ENCODE results near the gene TMBIM6.

TMBIM6 gene

GRCh38 chr12:49798248-49798647 is 56.9 kb downstream of the TMBIM6 start:
- no peak for DNase-seq (ENCODE audit: low spot score)

DNA sequence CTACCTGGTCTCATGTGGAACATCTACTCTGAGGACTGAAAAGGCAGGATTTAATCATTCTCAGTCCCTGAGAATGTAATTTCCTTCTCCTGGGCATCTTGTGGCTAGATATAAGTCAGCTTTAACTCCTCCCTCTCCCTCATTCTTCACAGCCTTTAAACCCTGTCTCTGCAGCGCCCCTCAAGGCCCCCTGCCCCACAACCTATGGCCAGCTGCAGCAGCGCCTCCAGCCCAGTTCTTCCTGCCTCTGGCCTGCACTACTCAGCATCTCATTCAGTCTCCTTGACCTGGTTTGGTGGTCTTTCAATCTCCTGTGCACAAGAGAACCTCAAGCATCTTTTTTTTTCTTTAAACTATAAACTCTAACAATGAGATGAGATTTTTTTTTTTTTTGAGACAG is 57.6 kb downstream of the TMBIM6 start:
- DNase-seq (ENCODE audit: low spot score), result no peak

GRCh38 chr12:49800421-49801140 is 59.2 kb downstream of the TMBIM6 start:
- no peak for DNase-seq (ENCODE audit: low spot score)

DNA sequence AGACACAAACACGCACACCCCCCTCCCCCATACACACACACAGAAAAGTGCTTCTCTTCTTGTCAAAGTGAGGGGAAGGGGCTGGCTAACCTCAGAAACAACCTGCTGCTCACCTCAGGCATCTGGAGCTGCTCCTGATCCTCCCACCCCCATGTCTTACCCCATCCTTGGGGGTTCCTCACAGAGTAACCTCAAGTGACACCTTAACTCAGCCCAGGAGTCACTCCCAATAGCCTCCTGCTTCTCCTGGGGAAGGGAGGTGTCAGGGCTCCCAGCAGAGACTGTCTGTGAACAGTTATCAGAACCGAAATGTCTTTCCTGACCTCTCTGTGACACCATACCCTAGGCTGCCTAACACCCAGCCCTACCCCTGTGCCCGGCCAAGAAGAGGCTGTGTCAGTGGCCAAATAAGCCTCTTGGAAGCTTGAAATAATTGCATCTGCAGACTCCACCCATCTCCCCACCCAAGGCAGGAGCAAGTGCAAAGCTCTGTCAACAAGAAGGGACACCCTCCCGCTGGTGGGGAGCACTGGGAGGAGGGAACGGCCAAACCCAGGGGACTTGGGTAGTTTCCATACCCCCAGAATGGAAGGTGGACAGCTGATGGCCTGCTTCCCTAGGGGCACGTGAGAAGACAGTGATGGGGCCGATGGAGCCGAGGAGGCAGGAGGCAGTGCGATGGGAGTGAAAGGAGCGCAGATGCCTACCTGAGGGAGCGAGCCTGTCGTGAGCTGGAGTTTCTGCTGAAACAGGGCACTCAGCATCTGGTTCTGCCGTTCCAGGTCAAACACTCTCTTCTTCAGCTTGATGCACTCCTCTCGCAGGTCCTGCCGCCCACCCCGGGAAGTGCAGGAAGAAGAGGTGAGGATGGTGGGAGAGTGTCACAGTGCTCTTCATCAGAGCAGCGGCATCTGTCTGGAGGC is 60.0 kb downstream of the TMBIM6 start:
- DNase-seq (ENCODE audit: low spot score), result no peak

DNA sequence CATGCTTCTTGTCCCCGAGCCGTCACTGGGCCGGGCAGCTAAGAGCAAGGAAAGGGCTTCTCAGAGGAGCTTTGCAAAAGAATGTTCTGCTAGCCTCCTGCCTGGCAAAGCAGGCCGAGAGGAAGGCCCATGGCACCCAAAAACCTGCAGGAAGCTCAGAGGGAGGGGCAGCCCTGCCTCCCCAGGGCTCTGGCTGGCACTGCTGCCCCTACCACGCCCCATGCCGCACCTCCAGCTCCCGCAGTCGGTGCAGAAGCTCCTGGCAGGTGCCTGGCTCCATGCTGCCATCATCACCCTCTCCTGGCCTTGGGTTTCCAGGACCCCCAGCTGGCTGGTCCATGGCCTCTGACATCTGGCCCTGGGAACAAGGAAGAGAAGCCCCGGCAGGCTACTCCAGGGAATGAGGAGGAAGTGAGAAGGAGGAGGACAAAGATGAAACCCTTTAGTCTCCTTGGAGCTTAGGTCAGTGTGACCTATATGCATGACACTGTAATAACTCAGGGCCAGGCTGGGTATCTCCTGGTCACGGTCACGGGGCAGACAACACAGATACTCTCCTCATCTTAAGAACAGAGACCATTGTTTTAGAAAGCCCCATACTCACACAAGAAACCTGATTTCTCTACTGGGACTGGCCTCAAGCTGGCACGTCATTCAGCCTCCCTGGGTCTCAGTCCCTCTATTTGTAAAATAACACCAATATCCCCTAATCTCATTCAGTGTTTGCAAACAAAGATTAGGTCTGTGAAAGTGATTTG is 62.5 kb downstream of the TMBIM6 start:
- DNase-seq (ENCODE audit: low spot score), result no peak

DNA sequence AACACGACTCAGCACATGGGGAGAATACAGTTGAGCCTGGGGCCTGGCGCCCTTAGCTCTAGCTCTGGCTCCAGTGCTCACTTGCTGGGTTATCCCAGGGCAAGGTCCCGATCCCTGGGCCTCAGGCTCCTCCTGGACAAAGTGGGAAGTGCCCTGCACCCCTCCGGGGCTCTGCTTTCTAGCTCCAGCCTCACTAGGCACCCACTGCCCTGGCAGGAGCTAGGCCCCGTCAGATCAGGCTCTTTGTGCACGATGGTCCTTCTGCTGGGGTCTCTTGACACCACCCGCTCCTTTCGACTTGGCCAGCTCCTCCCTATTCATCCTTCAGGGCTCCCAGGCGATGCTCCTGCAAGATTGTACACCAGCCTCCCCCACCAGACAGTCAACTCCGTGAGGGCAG is 63.5 kb downstream of the TMBIM6 start:
- no peak for DNase-seq (ENCODE audit: low spot score)

DNA sequence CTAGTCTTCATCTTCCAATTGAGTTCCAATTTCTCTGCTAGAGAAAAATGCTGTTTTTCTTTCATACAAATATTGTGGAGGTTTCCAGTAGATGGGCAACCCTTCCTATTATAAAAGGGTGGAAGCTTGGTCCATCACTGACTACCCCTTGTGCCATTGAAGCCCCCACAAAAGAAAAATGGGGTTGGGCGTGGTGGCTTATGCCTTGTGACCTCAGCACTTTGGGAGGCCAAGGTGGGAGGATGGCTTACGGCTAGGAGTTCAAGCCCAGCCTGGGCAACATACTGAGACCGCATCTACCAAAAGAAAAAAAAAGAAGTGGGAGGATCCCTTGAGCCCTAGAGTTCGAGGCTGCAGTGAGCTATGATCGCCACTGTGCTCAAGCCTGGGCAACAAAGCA is 64.1 kb downstream of the TMBIM6 start:
- DNase-seq (ENCODE audit: low spot score), result no peak

DNA sequence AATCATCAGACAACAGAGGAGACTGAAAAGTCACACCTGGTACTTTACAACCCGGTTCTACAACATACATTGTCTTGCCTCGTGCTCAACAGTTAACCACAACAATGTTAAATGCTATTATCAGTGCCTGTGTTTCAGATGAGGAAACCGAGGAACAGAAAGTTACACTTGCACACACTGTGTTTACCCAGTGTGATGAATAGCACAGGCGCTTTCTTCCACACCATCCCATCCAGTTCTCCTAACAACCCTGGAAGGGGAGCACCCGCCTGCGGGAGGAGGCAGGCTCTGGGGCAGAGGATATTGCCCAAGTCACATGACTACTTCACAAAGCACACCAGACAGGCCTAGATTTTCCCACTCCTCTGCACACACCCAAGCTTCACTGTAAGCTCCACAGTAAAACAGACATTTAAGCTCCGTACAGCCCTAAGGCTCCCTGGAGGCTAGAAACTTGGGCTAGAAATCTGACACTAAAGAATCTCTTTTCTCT is 65.0 kb downstream of the TMBIM6 start:
- DNase-seq (ENCODE audit: low spot score), result no peak

DNA sequence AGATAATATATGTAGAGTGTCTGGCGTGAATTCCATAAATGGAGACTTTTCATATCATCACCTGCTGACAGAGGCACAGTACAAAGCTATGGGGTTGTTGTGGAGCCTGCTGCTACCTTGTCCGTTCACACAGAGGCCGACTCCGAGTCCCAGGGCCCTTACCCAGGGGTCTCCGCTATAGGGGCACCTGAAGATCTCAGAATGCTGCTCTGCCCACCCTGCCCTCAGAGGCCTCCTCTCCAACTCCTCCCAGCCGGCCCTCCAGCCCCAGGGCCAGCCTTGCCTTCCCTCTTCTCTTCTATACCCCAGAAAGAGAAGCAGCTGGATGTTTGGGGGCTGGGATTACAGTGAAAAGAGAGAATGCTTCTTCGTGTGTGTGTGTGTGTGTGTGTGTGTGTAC is 65.5 kb downstream of the TMBIM6 start:
- no peak for DNase-seq (ENCODE audit: low spot score)

GRCh38 chr12:49807991-49808580 is 66.7 kb downstream of the TMBIM6 start:
- no peak for DNase-seq (ENCODE audit: low spot score)

- DNase-seq (ENCODE audit: low spot score), result no peak
Observed at GRCh38 chr12:49808686-49809380, 67.5 kb downstream of the TMBIM6 start.

DNA sequence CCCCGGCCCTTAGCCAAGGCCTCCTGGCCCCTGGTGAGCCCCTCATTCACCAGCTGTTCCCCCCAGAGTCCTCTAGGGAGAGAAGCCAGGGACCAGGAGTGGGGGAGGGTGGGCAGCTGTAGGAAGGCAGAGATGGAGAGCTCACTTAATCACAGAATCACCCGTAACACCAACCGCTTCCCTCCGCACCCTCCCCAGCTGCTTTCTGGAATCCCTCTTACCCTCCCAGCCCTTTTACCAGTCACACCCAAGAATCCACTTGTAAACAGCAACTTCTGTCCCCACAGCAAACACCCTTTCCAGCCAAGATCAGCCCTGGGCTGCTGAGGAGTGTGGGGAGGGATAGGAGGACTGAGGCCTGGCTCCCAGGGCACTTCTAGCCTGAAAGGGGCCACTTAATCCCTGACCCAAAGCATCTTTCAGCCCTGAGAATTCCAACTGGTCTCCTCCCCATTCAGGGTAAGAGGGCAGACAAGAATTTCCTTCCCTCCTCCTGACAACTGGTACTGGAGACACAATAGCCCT is 68.1 kb downstream of the TMBIM6 start:
- DNase-seq (ENCODE audit: low spot score), result no peak

DNA sequence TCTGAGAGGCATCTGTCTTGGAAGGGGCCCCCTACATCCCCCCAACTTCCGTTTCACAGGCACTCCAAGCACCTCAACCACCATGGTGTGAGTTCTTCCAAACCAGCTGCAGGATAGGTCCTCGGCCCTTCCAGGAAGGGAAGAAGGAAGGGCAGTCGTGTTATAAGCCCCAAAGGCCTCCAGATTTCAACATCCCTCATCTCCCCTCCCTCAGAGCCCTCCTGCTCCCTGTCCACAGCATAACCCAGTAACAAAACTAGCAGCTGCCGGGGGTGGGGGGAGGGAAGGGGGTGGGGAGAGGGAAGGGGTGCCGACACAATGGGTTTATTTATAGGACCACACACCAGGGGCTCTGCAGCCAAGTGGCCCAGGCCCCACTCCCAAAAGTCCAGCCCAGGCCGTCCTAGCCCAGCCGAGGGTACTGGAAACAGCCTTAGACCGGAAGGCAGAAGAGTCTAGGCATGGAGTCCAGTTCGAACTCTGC is 68.6 kb downstream of the TMBIM6 start:
- DNase-seq (ENCODE audit: low spot score), result no peak

- DNase-seq (ENCODE audit: low spot score), result peak; percentile 37
Observed at GRCh38 chr12:49811136-49811535, 69.8 kb downstream of the TMBIM6 start.

DNA sequence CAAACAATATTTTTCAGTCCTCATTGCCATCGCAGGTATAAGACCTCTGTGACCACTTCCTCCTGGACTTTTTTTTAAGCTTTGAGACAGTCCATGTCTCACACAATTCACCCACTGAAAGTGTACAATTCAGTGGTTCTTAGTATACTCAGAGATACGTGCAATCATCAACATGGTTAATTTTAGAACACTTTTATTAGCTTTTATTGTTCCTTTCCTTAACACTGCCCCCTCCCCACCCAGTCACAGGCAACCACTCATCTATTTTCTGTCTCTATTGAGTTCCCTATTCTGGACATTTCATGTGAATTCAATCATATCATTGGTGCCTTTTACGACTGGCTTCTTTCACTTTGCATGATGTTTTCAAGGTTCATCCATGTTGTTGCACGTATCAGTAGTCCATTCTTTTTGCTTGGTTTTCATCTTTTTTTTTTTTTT is 70.6 kb downstream of the TMBIM6 start:
- no peak for DNase-seq (ENCODE audit: low spot score)

- no peak for DNase-seq (ENCODE audit: low spot score)
Observed at GRCh38 chr12:49813131-49813530, 71.8 kb downstream of the TMBIM6 start.
